Activated T-cell treated with anti-CD3 and anti-CD28 coated beads, Interleukin-2, amount 50 U/mL, for 1 hour (primary cell): ENCODE results near the gene ZNF800.
A peak's percentile ranks its signal among the peaks of the same experiment; 100 is the strongest.
"Not testable (repeated sequence)": the region's sequence is repeated elsewhere in the genome, so short reads cannot be mapped to it uniquely, and the experiment has no call there.

Experiments used
- DNase-seq: peaks from one replicate; pipeline ENCODE4 v3.0.0-alpha.2; 2020

Gene ZNF800, protein sequence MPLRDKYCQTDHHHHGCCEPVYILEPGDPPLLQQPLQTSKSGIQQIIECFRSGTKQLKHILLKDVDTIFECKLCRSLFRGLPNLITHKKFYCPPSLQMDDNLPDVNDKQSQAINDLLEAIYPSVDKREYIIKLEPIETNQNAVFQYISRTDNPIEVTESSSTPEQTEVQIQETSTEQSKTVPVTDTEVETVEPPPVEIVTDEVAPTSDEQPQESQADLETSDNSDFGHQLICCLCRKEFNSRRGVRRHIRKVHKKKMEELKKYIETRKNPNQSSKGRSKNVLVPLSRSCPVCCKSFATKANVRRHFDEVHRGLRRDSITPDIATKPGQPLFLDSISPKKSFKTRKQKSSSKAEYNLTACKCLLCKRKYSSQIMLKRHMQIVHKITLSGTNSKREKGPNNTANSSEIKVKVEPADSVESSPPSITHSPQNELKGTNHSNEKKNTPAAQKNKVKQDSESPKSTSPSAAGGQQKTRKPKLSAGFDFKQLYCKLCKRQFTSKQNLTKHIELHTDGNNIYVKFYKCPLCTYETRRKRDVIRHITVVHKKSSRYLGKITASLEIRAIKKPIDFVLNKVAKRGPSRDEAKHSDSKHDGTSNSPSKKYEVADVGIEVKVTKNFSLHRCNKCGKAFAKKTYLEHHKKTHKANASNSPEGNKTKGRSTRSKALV

GRCh38 chr7:127392566-127393367 lies at the start of gene ZNF800:
Gene ZNF800, minus strand, starts transcription at chr7:127392708. Its CDS starts 1,151 bp downstream, at chr7:127391557.
- DNase-seq, result peak; percentile 86

GRCh38 chr7:127440206-127440605 lies 47.7 kb upstream of the ZNF800 start:
- no peak for DNase-seq

GRCh38 chr7:127438836-127439235 lies 46.3 kb upstream of the ZNF800 start:
- DNase-seq, result no peak

DNA sequence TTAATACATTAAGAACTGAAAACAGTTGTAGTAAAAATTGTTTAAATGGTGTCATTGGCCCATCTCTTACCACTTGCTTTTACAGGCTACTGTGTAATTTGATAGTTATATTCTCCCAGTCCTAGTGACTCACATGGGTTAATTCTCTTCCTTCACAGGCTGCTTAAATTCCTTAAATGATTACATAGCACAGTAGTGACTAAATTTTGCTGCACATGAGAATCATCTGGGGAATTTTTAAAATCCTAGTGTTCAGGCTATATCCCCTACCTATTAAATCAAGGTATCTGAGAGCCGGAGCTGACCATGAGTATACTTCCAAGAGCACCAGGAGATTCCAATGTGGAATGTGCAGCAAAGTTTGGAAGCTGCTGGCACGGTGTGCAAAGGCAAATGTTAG lies 45.3 kb upstream of the ZNF800 start:
- DNase-seq, result no peak

DNA sequence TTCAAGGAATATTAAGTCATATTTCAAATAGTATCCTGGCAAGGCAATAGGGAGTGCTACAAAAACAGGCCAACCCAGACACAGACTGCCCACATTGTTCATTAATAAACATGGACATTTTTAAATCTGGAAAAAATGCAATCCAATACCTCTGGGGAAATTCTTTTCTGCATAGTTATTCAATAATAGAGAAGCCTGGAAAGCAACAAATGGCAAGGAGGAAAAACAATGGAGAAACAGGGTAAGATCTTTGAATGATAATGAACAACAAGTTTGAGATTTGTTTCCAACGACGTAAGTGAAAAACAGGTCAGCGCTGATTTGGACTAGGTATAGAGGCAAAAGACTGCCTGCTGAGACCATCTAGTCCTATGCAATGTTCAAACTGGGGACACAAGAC lies 44.7 kb upstream of the ZNF800 start:
- no peak for DNase-seq

GRCh38 chr7:127429281-127429680 lies 36.8 kb upstream of the ZNF800 start:
- DNase-seq, result not testable (repeated sequence)

- no peak for DNase-seq
Observed at GRCh38 chr7:127419196-127419595, 26.7 kb upstream of the ZNF800 start.

DNA sequence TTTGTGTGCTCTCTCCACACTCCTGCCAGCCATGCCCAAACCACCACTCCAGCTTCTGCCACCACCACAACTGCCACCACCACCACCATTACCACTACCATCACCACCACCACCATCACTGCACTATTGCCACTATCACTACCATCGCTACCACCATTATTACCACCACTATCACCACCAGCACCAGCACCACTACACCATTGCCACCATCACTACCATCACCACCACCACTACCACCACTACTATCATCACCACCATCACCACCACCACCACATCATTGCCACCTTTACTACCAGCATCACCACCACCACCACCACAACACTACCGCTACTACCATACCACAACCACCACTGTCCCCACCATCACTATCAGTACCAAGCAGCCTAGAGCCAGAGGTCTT lies 26.0 kb upstream of the ZNF800 start:
- no peak for DNase-seq

DNA sequence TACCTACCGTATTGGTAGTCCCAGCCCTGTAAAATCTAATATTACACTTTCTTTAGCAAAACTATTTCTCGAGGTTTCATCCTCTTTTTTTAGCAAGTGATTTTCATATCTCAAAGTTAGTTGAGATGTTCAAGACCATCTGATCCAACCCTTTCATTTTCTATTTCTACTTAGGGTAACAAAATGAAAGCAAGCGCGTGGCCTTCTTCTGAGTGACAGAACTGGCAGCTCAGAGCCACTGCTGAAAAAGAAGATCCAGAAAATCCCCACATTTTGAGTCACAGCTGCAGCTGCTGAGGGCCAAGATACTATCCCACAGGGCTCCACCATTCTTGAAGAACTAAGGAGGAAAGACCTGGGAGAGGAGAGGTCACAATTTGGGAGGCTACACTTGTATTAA lies 24.8 kb upstream of the ZNF800 start:
- DNase-seq, result no peak

- DNase-seq, result no peak
Observed at GRCh38 chr7:127415060-127415742, 22.7 kb upstream of the ZNF800 start.

DNA sequence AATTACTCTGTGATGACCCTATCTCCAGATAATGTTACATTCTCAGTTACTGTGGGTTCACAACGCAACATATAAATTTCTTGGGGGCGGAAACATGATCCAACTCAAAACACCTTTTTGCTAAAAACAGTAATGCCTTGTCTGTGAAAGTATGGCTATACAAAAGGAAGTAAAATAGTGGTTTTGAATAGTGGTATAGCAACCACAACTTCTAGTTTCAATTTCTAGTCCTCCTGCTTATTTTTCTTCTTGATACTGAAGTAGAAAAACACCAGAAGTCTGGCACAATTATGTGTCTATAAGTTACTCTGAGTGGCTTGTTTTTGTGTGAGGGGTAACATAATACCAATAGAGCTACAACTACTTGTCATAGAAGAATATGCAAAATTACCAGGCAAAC lies 21.5 kb upstream of the ZNF800 start:
- no peak for DNase-seq

GRCh38 chr7:127413326-127413725 lies 20.8 kb upstream of the ZNF800 start:
- DNase-seq, result no peak

DNA sequence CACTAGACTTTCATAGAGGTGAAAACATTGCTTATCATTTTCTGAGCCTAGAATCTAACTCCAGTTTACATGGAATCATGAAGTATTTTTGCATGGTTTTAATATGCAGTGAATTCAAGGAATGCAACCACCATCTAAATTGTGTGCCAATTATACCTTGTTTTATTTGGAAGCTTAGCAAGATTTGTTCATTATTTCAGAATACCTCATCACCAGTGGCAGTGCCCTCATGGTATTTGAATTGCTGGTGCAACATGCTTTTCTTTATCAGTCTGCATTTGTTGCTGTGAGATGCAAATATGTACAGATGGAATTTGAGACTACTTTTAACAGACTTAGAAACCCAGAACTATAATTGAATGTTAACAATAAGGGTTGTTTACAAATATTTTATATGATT lies 18.7 kb upstream of the ZNF800 start:
- no peak for DNase-seq

- no peak for DNase-seq
Observed at GRCh38 chr7:127409629-127410028, 17.1 kb upstream of the ZNF800 start.

GRCh38 chr7:127404286-127405072 lies 12.0 kb upstream of the ZNF800 start:
- DNase-seq, result no peak

DNA sequence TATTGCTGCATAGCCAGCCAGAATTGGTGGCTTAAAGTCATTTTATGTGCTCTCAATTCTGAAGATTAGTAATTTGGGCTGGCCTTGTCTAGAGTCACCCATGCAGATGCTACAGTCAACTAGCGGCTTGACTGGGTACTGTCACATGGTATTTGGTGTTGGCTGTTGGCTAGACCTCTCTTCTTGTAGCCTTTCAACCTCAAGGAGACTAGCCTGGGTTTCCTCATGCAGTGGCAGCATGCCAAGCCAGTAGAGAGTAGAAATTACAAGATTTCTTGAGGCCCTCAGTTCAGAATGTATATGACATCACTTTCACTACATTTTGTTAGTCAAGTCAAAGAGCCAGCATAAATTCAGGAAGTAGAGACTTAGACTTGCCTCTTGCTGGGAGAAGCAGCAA lies 3.7 kb upstream of the ZNF800 start:
- DNase-seq, result no peak

GRCh38 chr7:127395104-127395503 lies 2.6 kb upstream of the ZNF800 start:
- DNase-seq, result not testable (repeated sequence)

- no peak for DNase-seq
Observed at GRCh38 chr7:127393368-127394058, 1.0 kb upstream of the ZNF800 start.

GRCh38 chr7:127392182-127392565 lies 334 bp downstream of the ZNF800 start:
- DNase-seq, result peak; percentile 76

GRCh38 chr7:127391591-127392181 lies 822 bp downstream of the ZNF800 start:
- peak; percentile 71 for DNase-seq
